ENCODE data around the gene GLRA3.

DNA sequence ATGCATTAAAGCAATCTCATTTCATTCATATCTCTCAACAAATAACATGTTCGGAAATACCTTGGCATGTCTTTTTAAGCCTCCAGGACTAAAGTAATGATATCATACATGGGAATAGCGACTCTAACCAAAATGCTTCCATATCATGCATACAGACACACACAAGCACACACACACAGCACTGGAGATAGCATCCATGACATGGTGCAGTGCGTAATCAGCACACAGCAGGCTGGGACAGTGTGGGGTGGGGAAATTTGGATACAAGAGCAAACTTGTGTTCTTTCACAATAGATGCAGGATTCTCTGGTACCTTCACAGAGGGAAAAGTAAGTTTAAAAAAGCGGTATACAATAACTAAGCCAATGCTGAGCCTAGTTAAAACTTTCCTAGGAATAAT lies 174.4 kb downstream of the GLRA3 start:
- TF ChIP-seq, protein P1, sequence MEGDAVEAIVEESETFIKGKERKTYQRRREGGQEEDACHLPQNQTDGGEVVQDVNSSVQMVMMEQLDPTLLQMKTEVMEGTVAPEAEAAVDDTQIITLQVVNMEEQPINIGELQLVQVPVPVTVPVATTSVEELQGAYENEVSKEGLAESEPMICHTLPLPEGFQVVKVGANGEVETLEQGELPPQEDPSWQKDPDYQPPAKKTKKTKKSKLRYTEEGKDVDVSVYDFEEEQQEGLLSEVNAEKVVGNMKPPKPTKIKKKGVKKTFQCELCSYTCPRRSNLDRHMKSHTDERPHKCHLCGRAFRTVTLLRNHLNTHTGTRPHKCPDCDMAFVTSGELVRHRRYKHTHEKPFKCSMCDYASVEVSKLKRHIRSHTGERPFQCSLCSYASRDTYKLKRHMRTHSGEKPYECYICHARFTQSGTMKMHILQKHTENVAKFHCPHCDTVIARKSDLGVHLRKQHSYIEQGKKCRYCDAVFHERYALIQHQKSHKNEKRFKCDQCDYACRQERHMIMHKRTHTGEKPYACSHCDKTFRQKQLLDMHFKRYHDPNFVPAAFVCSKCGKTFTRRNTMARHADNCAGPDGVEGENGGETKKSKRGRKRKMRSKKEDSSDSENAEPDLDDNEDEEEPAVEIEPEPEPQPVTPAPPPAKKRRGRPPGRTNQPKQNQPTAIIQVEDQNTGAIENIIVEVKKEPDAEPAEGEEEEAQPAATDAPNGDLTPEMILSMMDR (IDR thresholded peaks at IDR 0.05; ENCODE audit: poor library complexity, severe bottlenecking) = no peak
- TF ChIP-seq EP300 (conservative IDR thresholded peaks at IDR 0.05; ENCODE audit: poor library complexity, severe bottlenecking) (no peak), EZH2 (IDR thresholded peaks at IDR 0.05; ENCODE audit: borderline replicate concordance, insufficient read depth, low read length, poor library complexity, severe bottlenecking) (no peak), POLR2AphosphoS5 (IDR thresholded peaks at IDR 0.05) (no peak), RAD21 (conservative IDR thresholded peaks at IDR 0.05) (no peak)
- TF ChIP-seq, protein P2, sequence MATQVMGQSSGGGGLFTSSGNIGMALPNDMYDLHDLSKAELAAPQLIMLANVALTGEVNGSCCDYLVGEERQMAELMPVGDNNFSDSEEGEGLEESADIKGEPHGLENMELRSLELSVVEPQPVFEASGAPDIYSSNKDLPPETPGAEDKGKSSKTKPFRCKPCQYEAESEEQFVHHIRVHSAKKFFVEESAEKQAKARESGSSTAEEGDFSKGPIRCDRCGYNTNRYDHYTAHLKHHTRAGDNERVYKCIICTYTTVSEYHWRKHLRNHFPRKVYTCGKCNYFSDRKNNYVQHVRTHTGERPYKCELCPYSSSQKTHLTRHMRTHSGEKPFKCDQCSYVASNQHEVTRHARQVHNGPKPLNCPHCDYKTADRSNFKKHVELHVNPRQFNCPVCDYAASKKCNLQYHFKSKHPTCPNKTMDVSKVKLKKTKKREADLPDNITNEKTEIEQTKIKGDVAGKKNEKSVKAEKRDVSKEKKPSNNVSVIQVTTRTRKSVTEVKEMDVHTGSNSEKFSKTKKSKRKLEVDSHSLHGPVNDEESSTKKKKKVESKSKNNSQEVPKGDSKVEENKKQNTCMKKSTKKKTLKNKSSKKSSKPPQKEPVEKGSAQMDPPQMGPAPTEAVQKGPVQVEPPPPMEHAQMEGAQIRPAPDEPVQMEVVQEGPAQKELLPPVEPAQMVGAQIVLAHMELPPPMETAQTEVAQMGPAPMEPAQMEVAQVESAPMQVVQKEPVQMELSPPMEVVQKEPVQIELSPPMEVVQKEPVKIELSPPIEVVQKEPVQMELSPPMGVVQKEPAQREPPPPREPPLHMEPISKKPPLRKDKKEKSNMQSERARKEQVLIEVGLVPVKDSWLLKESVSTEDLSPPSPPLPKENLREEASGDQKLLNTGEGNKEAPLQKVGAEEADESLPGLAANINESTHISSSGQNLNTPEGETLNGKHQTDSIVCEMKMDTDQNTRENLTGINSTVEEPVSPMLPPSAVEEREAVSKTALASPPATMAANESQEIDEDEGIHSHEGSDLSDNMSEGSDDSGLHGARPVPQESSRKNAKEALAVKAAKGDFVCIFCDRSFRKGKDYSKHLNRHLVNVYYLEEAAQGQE (IDR thresholded peaks at IDR 0.05; ENCODE audit: borderline replicate concordance) = no peak
